ENCODE data around the gene MAP1LC3B2. TPM values are rescaled to one million over a fixed set of nuclear protein-coding genes. Genes with fewer than 3 reads are reported as not detected.
A peak's percentile ranks its signal among the peaks of the same experiment; 100 is the strongest.
"Not testable (repeated sequence)": the region's sequence is repeated elsewhere in the genome, so short reads cannot be mapped to it uniquely, and the experiment has no call there.

MAP1LC3B2 gene
- total RNA-seq, 1 donor from 2014 or later: not detected

GRCh38 chr12:116561181-116561821 lies 2.1 kb downstream of the MAP1LC3B2 start:
- no peak for DNase-seq

GRCh38 chr12:116562090-116562489 lies 2.9 kb downstream of the MAP1LC3B2 start:
- no peak for DNase-seq

GRCh38 chr12:116563262-116563661 lies 4.1 kb downstream of the MAP1LC3B2 start:
- no peak for DNase-seq

- no peak for DNase-seq
Observed at GRCh38 chr12:116564080-116564479, 4.9 kb downstream of the MAP1LC3B2 start.

- DNase-seq: not testable (repeated sequence)
Observed at GRCh38 chr12:116565221-116565620, 6.0 kb downstream of the MAP1LC3B2 start.

- DNase-seq: no peak
Observed at GRCh38 chr12:116565963-116566362, 6.8 kb downstream of the MAP1LC3B2 start.

GRCh38 chr12:116568203-116568602 lies 9.0 kb downstream of the MAP1LC3B2 start:
- no peak for DNase-seq

GRCh38 chr12:116571089-116571488 lies 11.9 kb downstream of the MAP1LC3B2 start:
- DNase-seq: no peak

- no peak for DNase-seq
Observed at GRCh38 chr12:116573776-116574175, 14.6 kb downstream of the MAP1LC3B2 start.

GRCh38 chr12:116575754-116576153 lies 16.6 kb downstream of the MAP1LC3B2 start:
- DNase-seq: not testable (repeated sequence)

GRCh38 chr12:116577154-116577561 lies 18.0 kb downstream of the MAP1LC3B2 start:
- DNase-seq: no peak

- no peak for DNase-seq
Observed at GRCh38 chr12:116578051-116578450, 18.9 kb downstream of the MAP1LC3B2 start.

- no peak for DNase-seq
Observed at GRCh38 chr12:116582610-116583009, 23.4 kb downstream of the MAP1LC3B2 start.

GRCh38 chr12:116583129-116583694 lies 24.0 kb downstream of the MAP1LC3B2 start:
- no peak for DNase-seq

GRCh38 chr12:116587270-116587669 lies 28.1 kb downstream of the MAP1LC3B2 start:
- DNase-seq: no peak

GRCh38 chr12:116588390-116589028 lies 29.3 kb downstream of the MAP1LC3B2 start:
- DNase-seq: no peak

- DNase-seq: no peak
Observed at GRCh38 chr12:116589581-116589980, 30.4 kb downstream of the MAP1LC3B2 start.

GRCh38 chr12:116590561-116590960 lies 31.4 kb downstream of the MAP1LC3B2 start:
- DNase-seq: no peak

- peak; percentile 60 for DNase-seq
Observed at GRCh38 chr12:116591855-116592637, 32.9 kb downstream of the MAP1LC3B2 start.

GRCh38 chr12:116592731-116593130 lies 33.5 kb downstream of the MAP1LC3B2 start:
- no peak for DNase-seq

- no peak for DNase-seq
Observed at GRCh38 chr12:116594325-116595038, 35.3 kb downstream of the MAP1LC3B2 start.

GRCh38 chr12:116595186-116595585 lies 36.0 kb downstream of the MAP1LC3B2 start:
- DNase-seq: no peak

Measured in tongue (tissue), 2 donors.